Right lobe of liver (tissue), 4 donors: Measurements from ENCODE around the gene PHYHIPL.

Experiments used
- CTCF ChIP-seq, 4 donors: fragments of 200-600 bp in 3 of 4; fragments of 450-650 bp in 1 of 4; IDR thresholded peaks; one replicate each; pipeline versions ENCODE4 v1.5.1 to v1.8.0; 2016 to 2022; ENCODE audit warnings: antibody characterized with exemption in 4 of 4, mild to moderate bottlenecking in 2 of 4
- POLR2A ChIP-seq: fragments of 450-650 bp; IDR thresholded peaks from one replicate; pipeline ENCODE4 v1.6.1; 2017; ENCODE audit warnings: antibody characterized with exemption, mild to moderate bottlenecking
- donor health status: DM: no; HTN: no; CAD: no.
- donor health status: DM: no; HTN: no; CAD: no.
- donor health status: DM: no; HTN: yes; CAD: no.

- no peak for TF ChIP-seq CTCF (IDR thresholded peaks at IDR 0.05)
- no peak for TF ChIP-seq POLR2A
Observed at GRCh38 chr10:59242991-59243390, 66.5 kb downstream of the PHYHIPL start.
